ENCODE results near the gene RAB37. TPM values are rescaled to one million over a fixed set of nuclear protein-coding genes. Genes with fewer than 3 reads are reported as not detected.

RAB37 gene
- total and polyA plus RNA-seq, 2 of the 13 experiments (the other 11 are each of a cell fraction or from before 2014, with no cell fraction given): 0.91 to 3.7 TPM

DNA sequence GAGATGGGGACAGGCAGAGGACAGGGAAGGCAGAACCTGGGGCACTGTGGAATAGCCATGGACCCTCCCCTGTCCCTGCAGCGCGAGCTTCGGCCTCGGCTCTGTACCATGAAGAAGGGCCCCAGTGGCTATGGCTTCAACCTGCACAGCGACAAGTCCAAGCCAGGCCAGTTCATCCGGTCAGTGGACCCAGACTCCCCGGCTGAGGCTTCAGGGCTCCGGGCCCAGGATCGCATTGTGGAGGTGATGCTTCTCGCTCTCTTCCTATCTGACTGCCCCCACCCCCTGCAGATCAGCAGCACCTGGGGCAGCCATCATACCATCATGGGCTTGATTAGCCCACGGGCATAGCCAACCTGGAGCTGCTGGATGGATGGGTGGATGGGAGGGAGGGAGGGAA lies 24.9 kb downstream of the RAB37 start (continued):
- TF ChIP-seq PCBP1 (IDR thresholded peaks at IDR 0.05; ENCODE audit: borderline replicate concordance, low read depth, low read length): no peak
- TF ChIP-seq, protein P1, sequence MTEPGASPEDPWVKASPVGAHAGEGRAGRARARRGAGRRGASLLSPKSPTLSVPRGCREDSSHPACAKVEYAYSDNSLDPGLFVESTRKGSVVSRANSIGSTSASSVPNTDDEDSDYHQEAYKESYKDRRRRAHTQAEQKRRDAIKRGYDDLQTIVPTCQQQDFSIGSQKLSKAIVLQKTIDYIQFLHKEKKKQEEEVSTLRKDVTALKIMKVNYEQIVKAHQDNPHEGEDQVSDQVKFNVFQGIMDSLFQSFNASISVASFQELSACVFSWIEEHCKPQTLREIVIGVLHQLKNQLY (CRISPR knock-in tag; IDR thresholded peaks at IDR 0.05): no peak
- TF ChIP-seq ZKSCAN5 (CRISPR knock-in tag; IDR thresholded peaks at IDR 0.05): peak; percentile 75; the same call in 1 of the 2 replicates
- TF ChIP-seq, protein P2, sequence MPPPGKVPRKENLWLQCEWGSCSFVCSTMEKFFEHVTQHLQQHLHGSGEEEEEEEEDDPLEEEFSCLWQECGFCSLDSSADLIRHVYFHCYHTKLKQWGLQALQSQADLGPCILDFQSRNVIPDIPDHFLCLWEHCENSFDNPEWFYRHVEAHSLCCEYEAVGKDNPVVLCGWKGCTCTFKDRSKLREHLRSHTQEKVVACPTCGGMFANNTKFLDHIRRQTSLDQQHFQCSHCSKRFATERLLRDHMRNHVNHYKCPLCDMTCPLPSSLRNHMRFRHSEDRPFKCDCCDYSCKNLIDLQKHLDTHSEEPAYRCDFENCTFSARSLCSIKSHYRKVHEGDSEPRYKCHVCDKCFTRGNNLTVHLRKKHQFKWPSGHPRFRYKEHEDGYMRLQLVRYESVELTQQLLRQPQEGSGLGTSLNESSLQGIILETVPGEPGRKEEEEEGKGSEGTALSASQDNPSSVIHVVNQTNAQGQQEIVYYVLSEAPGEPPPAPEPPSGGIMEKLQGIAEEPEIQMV (CRISPR knock-in tag; IDR thresholded peaks at IDR 0.05; ENCODE audit: low read depth): no peak
- TF ChIP-seq, protein P3, sequence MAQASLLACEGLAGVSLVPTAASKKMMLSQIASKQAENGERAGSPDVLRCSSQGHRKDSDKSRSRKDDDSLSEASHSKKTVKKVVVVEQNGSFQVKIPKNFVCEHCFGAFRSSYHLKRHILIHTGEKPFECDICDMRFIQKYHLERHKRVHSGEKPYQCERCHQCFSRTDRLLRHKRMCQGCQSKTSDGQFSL (CRISPR knock-in tag; IDR thresholded peaks at IDR 0.05): no peak
- no peak for TF ChIP-seq RARG (CRISPR knock-in tag; IDR thresholded peaks at IDR 0.05; ENCODE audit: low read depth)
- no peak for TF ChIP-seq ZNF660 (CRISPR knock-in tag; IDR thresholded peaks at IDR 0.05; ENCODE audit: borderline replicate concordance, low read depth)
- TF ChIP-seq POLR2G (IDR thresholded peaks at IDR 0.05; ENCODE audit: low read depth, low read length): peak; percentile 14; the same call in 1 of the 2 replicates
- peak; percentile 81 for TF ChIP-seq AGO2 (optimal IDR thresholded peaks at IDR 0.05; ENCODE audit: low read depth, low read length)
- no peak for TF ChIP-seq SRSF1 (optimal IDR thresholded peaks at IDR 0.05; ENCODE audit: low read depth, low read length)

All from HepG2 (cell line).